ENCODE data around the gene KCNH3.

KCNH3 gene

GRCh38 chr12:49548481-49548821 lies 9.6 kb downstream of the KCNH3 start:
- DNase-seq = no peak

GRCh38 chr12:49548822-49549648 lies 10.2 kb downstream of the KCNH3 start:
- peak; percentile 60 for DNase-seq

GRCh38 chr12:49549735-49550692 lies 11.2 kb downstream of the KCNH3 start:
- no peak for DNase-seq

DNA sequence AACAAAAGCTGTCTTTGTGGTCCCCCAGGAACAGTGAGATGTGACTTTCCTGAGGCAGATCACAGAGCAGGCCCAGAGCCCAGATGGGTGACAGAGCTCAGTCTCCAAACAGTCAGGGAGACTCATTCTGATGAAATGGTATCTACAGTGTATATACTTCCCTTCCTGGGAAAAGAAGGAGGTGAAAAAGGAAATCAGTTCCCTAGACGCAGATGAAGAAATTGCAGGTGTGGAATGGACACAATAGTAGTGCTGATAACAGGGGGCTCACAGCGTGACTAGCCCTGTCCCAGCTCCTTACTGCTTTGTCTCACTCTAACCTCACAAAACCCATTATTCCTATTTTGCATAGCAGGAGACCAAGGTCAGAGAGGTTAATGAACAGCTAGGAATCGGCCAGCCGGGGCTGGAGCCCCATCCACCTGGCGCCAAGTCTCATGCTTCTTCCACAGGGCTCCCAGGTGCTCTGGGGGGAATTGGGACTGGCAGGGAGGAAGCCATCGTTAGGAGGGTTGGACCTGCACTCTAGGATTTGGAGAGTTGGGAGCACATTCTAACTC lies 11.9 kb downstream of the KCNH3 start:
- no peak for DNase-seq

- no peak for DNase-seq
Observed at GRCh38 chr12:49552014-49552413, 13.2 kb downstream of the KCNH3 start.

DNA sequence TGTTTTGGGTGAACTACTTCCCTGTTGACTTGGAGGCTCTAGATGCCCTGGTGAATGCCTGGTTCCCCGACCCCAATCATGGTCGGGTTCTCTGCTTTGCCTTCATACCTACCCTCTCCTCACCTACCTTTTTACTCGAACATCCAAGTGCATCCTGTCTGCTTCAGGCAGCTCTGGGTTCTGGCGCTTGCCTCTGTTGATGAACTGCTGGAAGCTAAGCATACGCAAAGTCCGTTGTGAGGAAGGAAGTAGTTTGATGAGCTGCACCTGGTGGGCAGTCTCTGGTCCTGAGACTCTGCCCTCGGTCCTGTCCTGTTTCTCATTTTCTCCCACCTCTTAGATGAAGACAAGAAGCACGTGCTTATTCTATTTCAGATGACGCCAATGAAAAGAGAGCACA lies 13.6 kb downstream of the KCNH3 start:
- no peak for DNase-seq

DNA sequence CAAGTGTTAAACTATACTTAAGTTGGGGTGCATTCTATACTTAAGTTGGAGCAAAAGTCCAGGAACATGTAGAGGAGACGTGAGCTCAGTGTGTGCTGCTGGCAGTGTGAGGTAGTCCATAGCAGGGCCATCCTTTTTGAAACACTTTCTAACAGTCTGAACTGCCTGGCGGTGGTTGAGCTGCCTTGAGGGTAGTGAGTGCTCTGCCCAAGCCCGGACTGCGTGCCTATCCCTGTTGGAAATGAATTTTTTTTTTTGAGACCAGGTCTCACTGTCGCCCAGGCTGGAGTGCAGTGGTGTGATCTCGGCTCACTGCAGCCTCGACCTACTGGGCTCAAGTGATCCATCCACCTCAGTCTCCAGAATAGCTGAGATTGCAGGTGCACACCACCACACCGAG lies 14.1 kb downstream of the KCNH3 start:
- no peak for DNase-seq

- no peak for DNase-seq
Observed at GRCh38 chr12:49553512-49554088, 14.8 kb downstream of the KCNH3 start.

DNA sequence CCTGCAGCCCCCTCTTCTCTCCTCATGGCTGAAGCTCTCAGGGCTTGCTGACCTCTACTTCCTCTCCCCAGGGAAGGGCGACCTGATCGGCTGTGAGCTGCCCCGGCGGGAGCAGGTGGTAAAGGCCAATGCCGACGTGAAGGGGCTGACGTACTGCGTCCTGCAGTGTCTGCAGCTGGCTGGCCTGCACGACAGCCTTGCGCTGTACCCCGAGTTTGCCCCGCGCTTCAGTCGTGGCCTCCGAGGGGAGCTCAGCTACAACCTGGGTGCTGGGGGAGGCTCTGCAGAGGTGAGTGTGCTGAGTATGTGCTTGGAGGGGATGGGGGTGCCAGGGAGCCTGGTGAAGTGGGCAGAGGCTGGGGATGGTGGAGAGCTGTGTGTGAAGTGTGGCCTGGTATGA lies 15.4 kb downstream of the KCNH3 start:
- DNase-seq = no peak

- DNase-seq = no peak
Observed at GRCh38 chr12:49555631-49556390, 17.0 kb downstream of the KCNH3 start.

DNA sequence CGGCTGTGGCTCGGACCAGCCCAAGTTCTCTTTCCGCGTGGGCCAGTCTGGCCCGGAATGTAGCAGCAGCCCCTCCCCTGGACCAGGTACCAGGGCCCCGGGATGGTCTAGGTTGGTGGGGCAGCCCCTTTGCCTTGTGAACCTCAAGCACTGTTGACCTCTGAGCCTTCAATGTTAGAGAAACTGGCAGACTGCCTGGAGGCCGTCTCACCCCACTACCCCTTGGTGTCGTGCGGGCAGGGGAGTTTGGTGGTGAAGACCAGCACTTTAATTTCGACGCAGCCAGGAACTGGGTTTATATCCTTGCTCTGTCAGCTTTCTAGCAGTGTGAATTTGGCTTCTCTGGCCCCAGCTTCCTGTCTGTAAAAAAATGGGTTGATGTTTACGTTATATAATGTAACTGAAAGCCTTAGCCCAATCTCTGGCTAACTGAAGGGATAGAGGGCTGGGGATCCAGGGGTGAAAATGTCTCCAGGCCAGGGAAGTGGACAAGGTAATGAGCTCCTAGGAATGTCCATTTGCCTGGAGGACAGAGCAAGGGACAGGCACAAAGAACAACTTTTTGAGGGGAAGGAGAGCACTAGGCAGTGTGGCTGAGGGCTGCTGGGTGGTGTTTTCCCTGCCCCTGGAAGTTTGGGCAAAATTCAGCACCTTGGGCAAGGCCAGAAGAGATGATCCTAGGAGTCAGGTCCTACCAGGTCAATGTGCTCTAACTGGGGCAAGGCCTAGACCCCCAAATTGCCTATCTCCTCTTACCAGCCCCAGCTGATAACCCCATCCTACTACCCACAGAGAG lies 17.8 kb downstream of the KCNH3 start:
- DNase-seq = no peak

- no peak for DNase-seq
Observed at GRCh38 chr12:49557187-49557916, 18.5 kb downstream of the KCNH3 start.

GRCh38 chr12:49557917-49558215 lies 19.0 kb downstream of the KCNH3 start:
- no peak for DNase-seq

GRCh38 chr12:49558526-49558925 lies 19.7 kb downstream of the KCNH3 start:
- no peak for DNase-seq

- no peak for DNase-seq
Observed at GRCh38 chr12:49559011-49559675, 20.3 kb downstream of the KCNH3 start.

- no peak for DNase-seq
Observed at GRCh38 chr12:49560695-49561094, 21.9 kb downstream of the KCNH3 start.

DNA sequence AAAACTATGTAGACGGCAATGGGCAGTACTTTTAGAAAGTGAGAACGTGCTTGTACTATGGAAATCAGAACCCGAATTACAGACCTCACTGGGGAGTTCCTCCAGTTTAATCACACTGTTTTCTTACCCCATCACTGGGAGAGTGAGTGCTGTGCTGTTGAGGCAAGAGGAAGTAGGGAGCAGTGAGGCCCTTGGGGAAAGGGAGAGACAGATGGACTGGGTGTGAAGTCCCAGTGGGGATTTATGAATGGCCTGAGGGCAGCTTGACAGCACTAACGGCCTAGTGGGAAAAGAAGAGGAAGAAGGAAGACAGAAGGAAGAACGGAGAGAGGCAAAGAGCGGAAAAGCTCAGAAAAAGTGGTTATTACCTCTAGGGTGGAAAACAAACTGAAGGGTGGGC lies 23.4 kb downstream of the KCNH3 start:
- DNase-seq = no peak

DNA sequence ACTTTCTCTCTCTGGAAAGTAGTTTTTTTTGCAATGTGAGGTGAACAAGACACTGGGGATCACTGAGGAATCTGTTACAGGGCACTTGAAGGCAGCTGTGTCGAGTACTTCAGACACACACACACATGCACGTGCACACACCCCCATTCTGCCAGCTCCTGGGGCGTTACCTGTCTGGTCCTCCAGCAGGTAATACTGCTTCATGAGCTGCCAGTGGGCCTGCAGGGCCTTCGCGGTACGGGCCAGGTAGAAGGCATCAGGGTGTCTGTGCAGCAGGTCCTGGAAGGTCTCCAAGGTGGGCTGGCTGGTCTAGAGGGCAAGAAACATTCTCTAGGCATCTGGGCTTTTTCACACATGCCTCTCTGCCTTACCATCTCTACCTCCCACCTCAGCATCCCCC lies 24.0 kb downstream of the KCNH3 start:
- DNase-seq = no peak

- no peak for DNase-seq
Observed at GRCh38 chr12:49563951-49564685, 25.3 kb downstream of the KCNH3 start.

All from stimulated activated CD8-positive, alpha-beta memory T cell treated with anti-CD3 and anti-CD28 coated beads, Interleukin-4, amount 100 ng/mL, for 48 hours (primary cell).